B cell (primary cell): ENCODE measurements around the gene STX10.

ENCODE experiments used
- EZH2 ChIP-seq: IDR thresholded peaks from 2 replicates; pipeline ENCODE4 v1.6.1; 2012; ENCODE audit warnings: borderline replicate concordance, low read depth, mild to moderate bottlenecking, moderate library complexity, low read length; ENCODE audit not compliant: insufficient read depth, poor library complexity, severe bottlenecking
- TF ChIP-seq, protein P1 (sequence below): fragments of 200-600 bp; IDR thresholded peaks from one replicate; pipeline ENCODE4 v1.8.0; 2022; ENCODE audit warnings: antibody characterized with exemption, mild to moderate bottlenecking

DNA sequence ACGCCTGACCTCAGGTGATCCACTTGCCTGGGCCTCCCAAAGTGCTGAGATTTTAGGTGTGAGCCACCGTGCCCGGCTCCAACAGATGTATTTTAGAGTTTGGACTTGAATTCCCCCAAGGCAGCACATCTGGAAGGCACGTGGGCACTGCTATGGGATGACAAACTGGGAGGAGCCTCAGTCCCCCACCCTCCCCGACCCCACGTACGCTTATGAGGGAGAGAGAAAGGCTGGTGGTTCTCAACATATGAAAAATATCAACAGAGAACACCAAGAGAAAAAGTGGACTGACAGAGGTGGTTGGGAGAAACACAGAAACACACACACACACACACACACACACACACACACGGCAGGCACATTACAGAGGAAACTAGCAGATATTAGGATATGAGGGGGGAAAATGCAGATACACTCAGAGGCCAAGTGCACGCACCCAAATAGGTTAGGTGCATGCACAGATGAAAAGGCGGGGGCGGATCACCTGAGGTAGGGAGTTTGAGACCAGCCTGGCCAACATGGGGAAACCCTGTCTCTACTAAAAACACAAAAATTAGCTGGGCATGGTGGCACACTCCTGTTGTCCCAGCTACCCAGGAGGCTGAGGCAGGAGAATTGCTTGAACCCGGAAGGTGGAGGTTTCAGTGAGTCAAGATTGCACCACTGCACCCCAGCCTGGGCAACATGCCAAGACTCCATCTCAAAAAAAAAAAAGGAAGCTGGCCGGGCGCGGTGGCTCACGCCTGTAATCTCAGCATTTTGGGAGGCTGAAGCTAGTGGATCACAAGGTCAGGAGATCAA, 3.2 kb downstream of the STX10 start:
- TF ChIP-seq, protein P1, sequence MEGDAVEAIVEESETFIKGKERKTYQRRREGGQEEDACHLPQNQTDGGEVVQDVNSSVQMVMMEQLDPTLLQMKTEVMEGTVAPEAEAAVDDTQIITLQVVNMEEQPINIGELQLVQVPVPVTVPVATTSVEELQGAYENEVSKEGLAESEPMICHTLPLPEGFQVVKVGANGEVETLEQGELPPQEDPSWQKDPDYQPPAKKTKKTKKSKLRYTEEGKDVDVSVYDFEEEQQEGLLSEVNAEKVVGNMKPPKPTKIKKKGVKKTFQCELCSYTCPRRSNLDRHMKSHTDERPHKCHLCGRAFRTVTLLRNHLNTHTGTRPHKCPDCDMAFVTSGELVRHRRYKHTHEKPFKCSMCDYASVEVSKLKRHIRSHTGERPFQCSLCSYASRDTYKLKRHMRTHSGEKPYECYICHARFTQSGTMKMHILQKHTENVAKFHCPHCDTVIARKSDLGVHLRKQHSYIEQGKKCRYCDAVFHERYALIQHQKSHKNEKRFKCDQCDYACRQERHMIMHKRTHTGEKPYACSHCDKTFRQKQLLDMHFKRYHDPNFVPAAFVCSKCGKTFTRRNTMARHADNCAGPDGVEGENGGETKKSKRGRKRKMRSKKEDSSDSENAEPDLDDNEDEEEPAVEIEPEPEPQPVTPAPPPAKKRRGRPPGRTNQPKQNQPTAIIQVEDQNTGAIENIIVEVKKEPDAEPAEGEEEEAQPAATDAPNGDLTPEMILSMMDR, result no peak
- TF ChIP-seq EZH2, result no peak
